HFFc6 (cell line): ENCODE data around the gene NUDT7. TPM values are rescaled to one million over a fixed set of nuclear protein-coding genes. Genes with fewer than 3 reads are reported as not detected.

Experiments
- DNase-seq: peaks from one replicate; pipeline ENCODE4 v3.0.0-alpha.2; 2018
- H3K27ac Mint-ChIP-seq: 2 replicates; pipeline ENCODE4 v1.8.0; 2020; ENCODE audit warnings: mild to moderate bottlenecking, mixed read lengths
- H3K27me3 Mint-ChIP-seq: 2 replicates; pipeline ENCODE4 v1.8.0; 2021; ENCODE audit warnings: mild to moderate bottlenecking, moderate library complexity, mixed read lengths; ENCODE audit not compliant: insufficient read depth
- H3K36me3 Mint-ChIP-seq: 2 replicates; pipeline ENCODE4 v1.8.0; 2021; ENCODE audit warnings: low read depth, mixed read lengths
- H3K4me1 Mint-ChIP-seq: 2 replicates; pipeline ENCODE4 v1.8.0; 2020; ENCODE audit warnings: low read depth, mixed read lengths
- H3K4me3 Mint-ChIP-seq: 2 replicates; pipeline ENCODE4 v1.8.0; 2020; ENCODE audit warnings: mild to moderate bottlenecking, moderate library complexity, mixed read lengths
- H3K9me3 Mint-ChIP-seq: 2 replicates; pipeline ENCODE4 v1.8.0; 2020; ENCODE audit warnings: mild to moderate bottlenecking, mixed read lengths
- long read RNA-seq: library from polyadenylated mRNA; unstranded; transcript quantifications from one replicate; pipeline ENCODE4 v2.0.0, GENCODE V29; 2019
- total RNA-seq, 6 experiments: library from RNA; stranded (reverse); fragmentation: NEBNext Ultra II Directional; extraction: Animal tissue kit (Norgen Biotek cat#: 25700); gene quantifications; 2 replicates in 1 of 6; 3 replicates in 5 of 6; pipeline ENCODE4 v1.2.3, GENCODE V29; 2021
- TF ChIP-seq, protein P1 (sequence below): fragments of 200-600 bp; sonication (generic); IDR thresholded peaks from 2 replicates; pipeline ENCODE4 v1.5.0; 2021; ENCODE audit warnings: antibody characterized with exemption, mild to moderate bottlenecking

Gene NUDT7
- 1 to 10 TPM in 4 of 6 experiments, under 1 TPM in 2; 0.85 to 1.9 (median 1.1) TPM for total RNA-seq
- long read RNA-seq, partial matches to known transcripts, result 0 of 2 reads
- long read RNA-seq, other reads (novel, unspliced or antisense), result 1 of 2 reads

DNA sequence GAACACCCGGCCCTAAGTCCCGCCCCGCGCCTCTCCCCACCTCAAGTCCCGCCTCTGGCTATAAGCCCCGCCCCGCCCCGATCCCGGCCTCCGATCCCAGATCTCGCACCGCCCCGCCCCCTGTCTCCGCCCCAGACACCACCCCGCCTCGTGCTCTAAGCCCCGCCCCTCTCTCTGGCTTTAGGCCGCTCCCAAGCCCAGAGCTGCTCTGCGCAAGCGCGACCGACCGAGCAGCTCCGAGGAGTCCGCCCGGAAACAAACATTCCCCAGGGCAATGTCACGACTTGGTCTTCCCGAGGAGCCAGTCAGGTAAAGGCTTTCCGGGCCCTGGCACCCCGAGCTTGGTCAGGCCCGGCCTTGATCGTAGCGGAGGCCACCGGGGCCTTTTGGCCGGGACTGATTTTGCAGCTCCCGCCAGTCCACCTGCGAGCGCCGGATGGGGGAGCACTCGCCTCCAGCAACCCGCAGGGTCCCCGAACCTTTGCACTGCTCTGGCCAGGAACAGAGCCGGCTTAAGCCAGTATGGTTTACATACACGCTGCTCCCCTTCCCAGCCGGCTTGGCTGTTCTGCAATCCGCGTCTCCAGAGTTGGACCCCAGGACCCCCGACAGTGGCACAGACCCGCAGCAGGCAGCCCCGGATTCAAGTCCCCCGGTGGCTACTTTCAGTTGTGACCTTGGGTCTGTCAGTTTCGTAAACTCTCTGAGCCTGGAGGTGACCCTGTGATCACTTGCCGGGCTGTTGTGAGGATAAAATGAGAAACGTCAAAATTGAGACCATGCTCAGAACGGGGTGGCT, at the start of gene NUDT7:
TSS of gene NUDT7 (plus strand) at position 206 of the 799 bp plus-strand sequence. CDS start at position 275, 69 bp downstream.
- Mint-ChIP-seq H3K27ac (peak within 1 kb of the TSS; percentile 74), H3K36me3 (no peaks in the 10 kb centered on the region; the same call in 1 of the 2 replicates), H3K4me1 (peaks cover 10% of the 10 kb centered on the region), H3K27me3 (no peaks in the 10 kb centered on the region), H3K9me3 (peaks cover 8% of the 10 kb centered on the region), H3K4me3 (peak within 1 kb of the TSS; percentile 88)
- TF ChIP-seq, protein P1, sequence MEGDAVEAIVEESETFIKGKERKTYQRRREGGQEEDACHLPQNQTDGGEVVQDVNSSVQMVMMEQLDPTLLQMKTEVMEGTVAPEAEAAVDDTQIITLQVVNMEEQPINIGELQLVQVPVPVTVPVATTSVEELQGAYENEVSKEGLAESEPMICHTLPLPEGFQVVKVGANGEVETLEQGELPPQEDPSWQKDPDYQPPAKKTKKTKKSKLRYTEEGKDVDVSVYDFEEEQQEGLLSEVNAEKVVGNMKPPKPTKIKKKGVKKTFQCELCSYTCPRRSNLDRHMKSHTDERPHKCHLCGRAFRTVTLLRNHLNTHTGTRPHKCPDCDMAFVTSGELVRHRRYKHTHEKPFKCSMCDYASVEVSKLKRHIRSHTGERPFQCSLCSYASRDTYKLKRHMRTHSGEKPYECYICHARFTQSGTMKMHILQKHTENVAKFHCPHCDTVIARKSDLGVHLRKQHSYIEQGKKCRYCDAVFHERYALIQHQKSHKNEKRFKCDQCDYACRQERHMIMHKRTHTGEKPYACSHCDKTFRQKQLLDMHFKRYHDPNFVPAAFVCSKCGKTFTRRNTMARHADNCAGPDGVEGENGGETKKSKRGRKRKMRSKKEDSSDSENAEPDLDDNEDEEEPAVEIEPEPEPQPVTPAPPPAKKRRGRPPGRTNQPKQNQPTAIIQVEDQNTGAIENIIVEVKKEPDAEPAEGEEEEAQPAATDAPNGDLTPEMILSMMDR, result peak; percentile 34; the same call in 1 of the 2 replicates
- DNase-seq, result peak; percentile 94

DNA sequence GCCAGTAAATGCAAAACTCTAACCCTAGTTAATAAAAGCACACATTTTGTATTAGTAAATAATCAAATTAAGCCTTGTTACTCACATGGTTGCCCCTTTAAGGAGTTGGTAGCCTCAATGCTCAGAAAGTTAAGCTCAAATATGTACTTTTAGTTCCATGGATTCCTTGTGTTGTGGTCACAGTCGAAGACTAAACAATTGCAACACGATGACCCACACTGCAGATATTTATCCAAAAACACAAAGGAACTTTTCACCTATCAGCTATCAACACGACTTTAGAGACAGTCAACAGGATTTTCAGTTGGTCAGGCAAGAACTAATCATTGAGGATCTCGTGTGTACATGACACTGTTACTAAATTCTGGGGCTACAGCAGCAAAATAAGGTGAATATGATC, 47.4 kb upstream of the NUDT7 start:
- no peaks in the 10 kb centered on the region for H3K36me3 Mint-ChIP-seq
- H3K27me3 Mint-ChIP-seq, result no peaks in the 10 kb centered on the region
- DNase-seq, result peak; percentile 46
- H3K9me3 Mint-ChIP-seq, result no peaks in the 10 kb centered on the region
- H3K4me3 Mint-ChIP-seq, result no peak overlapping the region
- H3K4me1 Mint-ChIP-seq, result no peaks in the 10 kb centered on the region
- no peak overlapping the region for H3K27ac Mint-ChIP-seq
- TF ChIP-seq, protein P1, result no peak

DNA sequence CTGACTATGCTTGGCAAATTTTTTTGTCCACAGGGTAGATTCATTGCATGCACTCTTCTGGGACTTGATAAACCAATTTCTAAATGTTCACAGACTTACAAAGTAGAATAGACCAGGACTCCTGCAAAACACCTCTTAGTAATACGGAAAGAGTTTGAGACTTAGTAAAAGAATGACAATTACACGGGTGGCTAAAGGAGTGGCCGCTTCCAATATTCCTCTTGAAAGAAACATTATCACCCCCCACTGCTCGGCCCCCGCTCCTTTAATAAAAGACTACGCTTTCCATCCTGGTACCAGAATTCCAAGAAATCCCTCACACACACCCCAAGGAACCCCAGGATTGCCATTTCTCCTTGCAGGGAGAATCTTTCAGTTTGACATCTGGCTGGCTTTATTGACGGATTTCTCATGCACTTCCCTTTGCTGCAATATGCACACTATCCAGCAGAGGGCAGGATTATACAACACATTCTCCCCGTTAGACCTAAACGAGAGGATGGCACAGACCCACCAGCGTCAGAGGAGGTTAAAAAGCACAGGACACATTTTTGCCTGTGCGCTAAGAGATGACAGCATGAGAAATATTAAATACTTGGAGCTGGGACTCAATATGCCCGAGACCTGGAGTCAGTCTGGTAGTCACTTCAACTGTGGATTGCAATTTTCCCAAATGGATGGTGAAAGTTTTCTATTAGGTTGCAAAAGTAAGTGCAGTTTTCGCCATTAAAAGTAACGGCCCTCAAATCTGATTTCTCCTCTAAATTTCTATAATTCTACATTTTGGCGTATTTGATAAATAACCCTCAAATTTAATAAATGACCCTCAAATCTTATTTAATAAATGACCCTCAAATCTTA, 46.6 kb upstream of the NUDT7 start:
- DNase-seq, result peak; percentile 57
- Mint-ChIP-seq H3K27ac (no peak overlapping the region), H3K27me3 (no peaks in the 10 kb centered on the region), H3K4me1 (no peaks in the 10 kb centered on the region), H3K36me3 (no peaks in the 10 kb centered on the region), H3K9me3 (no peaks in the 10 kb centered on the region), H3K4me3 (no peak overlapping the region)
- TF ChIP-seq, protein P1, result peak; percentile 90

DNA sequence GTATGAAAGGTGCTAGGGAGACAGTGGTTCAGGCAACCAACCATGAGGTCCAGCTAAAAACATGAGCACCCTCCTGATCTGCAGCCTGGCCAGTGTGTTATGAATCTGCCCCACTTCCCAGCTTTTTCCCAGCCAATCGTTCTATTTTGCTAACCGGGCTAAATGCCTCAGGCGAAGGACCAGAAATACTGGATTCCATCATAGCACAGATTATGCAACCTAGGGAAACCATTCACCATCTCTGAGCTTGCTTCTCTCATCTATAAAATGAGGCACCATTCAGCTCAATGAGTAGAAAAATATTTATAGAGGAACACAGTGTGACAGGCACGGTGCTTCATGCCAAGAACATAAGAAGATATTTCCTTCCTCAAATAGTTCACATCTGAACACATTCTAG, 45.2 kb upstream of the NUDT7 start:
- Mint-ChIP-seq H3K36me3 (no peaks in the 10 kb centered on the region), H3K4me1 (no peaks in the 10 kb centered on the region), H3K9me3 (no peaks in the 10 kb centered on the region), H3K27ac (no peak overlapping the region), H3K27me3 (no peaks in the 10 kb centered on the region), H3K4me3 (no peak overlapping the region)
- no peak for DNase-seq
- TF ChIP-seq, protein P1, result no peak

DNA sequence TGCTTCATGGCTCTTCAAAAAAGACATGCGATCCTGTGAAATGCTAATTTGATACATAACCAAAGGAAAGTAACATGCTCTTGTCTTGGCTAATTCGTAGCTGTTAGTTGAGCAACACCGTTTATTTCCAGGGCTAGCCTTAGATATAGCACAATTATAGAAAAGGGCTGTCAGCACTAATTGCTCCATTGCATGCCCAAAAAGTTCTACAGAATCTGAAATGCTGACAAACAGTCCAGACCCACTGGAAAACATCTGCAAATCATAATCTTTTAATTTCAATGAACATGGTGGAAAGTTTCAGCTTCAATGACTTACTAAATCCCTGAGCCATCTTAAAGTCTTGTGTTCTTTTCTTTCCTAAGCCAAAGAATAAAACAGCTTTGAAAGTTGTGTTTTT, 42.9 kb upstream of the NUDT7 start:
- Mint-ChIP-seq H3K4me1 (no peaks in the 10 kb centered on the region), H3K4me3 (no peak overlapping the region), H3K27ac (no peak overlapping the region), H3K27me3 (no peaks in the 10 kb centered on the region), H3K36me3 (no peaks in the 10 kb centered on the region), H3K9me3 (no peaks in the 10 kb centered on the region)
- no peak for DNase-seq
- TF ChIP-seq, protein P1, result no peak
